DND-41 (cell line): ENCODE results near the gene NOS1AP.

Source experiments
- EZH2 ChIP-seq: IDR thresholded peaks from 3 replicates; pipeline ENCODE4 v1.6.1; 2012; ENCODE audit warnings: borderline replicate concordance, low read depth, mild to moderate bottlenecking, moderate library complexity, low read length, inconsistent platforms; ENCODE audit not compliant: severe bottlenecking
- TF ChIP-seq, protein P1 (sequence below): IDR thresholded peaks from 2 replicates; pipeline ENCODE4 v1.5.1; 2012; ENCODE audit warnings: borderline replicate concordance, low read length, moderate library complexity, mild to moderate bottlenecking; ENCODE audit not compliant: poor library complexity, severe bottlenecking; ENCODE audit errors: extremely low read depth

DNA sequence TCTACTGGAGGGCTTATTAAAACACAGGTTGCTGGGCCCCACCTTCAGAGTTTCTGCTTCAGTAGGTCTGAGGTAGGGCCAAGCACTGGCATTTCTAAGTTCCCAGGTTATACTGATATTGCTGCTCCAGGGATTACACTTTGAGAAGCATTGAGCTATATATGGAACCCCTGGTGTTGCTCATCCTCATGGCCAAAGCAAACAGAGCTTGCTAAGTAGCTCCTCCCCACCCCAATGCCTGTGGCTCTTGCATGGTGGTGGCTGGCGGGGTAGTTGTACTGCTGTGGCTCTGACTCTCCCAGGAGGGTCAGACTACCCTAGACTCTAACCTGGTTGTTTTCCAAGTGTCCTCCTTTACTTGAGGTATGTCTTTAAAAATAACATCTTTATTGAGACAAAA, 163.6 kb downstream of the NOS1AP start:
- TF ChIP-seq, protein P1, sequence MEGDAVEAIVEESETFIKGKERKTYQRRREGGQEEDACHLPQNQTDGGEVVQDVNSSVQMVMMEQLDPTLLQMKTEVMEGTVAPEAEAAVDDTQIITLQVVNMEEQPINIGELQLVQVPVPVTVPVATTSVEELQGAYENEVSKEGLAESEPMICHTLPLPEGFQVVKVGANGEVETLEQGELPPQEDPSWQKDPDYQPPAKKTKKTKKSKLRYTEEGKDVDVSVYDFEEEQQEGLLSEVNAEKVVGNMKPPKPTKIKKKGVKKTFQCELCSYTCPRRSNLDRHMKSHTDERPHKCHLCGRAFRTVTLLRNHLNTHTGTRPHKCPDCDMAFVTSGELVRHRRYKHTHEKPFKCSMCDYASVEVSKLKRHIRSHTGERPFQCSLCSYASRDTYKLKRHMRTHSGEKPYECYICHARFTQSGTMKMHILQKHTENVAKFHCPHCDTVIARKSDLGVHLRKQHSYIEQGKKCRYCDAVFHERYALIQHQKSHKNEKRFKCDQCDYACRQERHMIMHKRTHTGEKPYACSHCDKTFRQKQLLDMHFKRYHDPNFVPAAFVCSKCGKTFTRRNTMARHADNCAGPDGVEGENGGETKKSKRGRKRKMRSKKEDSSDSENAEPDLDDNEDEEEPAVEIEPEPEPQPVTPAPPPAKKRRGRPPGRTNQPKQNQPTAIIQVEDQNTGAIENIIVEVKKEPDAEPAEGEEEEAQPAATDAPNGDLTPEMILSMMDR: no peak
- TF ChIP-seq EZH2: no peak
